Rectal smooth muscle tissue (tissue), 1 donor: ENCODE results near the gene SGO1.

Source experiments
- H3K27ac ChIP-seq: one replicate; pipeline ENCODE4 v1.7.0; 2013; ENCODE audit warnings: low read depth, low read length, inconsistent platforms
- H3K27me3 ChIP-seq: one replicate; pipeline ENCODE4 v1.7.0; 2013; ENCODE audit warnings: low read length; ENCODE audit not compliant: control insufficient read depth, insufficient read depth
- H3K36me3 ChIP-seq: one replicate; pipeline ENCODE4 v1.7.0; 2013; ENCODE audit warnings: low read length; ENCODE audit not compliant: control insufficient read depth, insufficient read depth
- H3K4me1 ChIP-seq: one replicate; pipeline ENCODE4 v1.7.0; 2013; ENCODE audit warnings: low read length; ENCODE audit not compliant: control insufficient read depth, insufficient read depth
- H3K4me3 ChIP-seq: one replicate; pipeline ENCODE4 v1.7.0; 2013; ENCODE audit warnings: low read length
- H3K9ac ChIP-seq: one replicate; pipeline ENCODE4 v1.7.0; 2013; ENCODE audit warnings: low read length

SGO1 gene

DNA sequence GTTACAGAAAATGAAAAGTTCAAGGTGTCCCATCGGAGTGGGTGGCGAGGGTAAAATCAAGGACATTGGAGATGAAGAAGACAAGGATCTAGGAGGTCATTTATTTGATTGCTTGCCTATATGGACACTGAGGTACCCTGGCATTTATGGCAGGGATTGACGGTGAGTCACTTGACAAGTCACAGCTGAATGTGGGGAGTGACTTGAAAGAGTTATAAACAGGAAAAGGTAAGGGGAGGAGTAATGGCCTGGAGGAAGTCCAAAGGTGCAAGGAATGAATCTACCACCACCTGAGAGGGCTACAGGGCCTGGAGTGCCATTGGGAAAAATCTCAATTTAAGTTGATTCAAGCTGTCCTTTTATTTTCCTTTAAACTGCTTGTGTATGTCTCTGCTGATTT lies 11.8 kb upstream of the SGO1 start:
- no peak overlapping the region for H3K9ac ChIP-seq
- no peak overlapping the region for H3K27ac ChIP-seq
- H3K4me3 ChIP-seq = no peak overlapping the region
- no peaks in the 10 kb centered on the region for H3K4me1 ChIP-seq
- H3K27me3 ChIP-seq = no peaks in the 10 kb centered on the region
- H3K36me3 ChIP-seq = no peaks in the 10 kb centered on the region

DNA sequence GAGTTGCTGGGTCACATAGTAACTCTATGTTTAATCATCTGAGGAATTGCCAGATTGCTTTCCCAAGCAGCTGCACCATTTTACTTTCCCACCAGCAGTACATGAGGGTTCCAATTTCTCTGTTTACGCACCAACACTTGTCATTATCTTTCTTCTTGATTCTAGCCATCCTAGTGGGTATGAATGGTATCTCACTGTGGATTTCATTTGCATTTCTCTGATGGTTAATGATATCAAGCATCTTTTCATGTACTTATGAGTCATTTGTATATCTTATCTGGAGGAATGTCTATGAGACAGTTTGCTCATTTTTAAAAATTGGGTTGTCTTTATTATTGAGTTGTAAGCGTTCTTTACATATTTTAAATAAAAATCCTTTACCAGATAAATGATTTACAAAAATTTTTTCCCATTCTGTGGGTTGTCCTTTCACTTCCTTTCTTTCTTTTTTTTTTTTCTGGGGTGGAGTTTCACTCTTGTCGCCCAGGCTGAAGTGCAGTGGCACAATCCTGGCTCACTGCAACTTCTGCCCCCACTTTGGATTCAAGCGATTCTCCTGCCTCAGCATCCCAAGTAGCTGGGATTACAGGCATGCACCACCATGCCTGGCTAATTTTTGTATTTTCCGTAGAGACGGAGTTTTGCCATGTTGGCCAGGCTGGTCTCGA lies 8.9 kb upstream of the SGO1 start:
- Histone ChIP-seq H3K4me1 (no peaks in the 10 kb centered on the region), H3K27me3 (no peaks in the 10 kb centered on the region), H3K4me3 (no peak overlapping the region), H3K27ac (no peak overlapping the region), H3K9ac (no peak overlapping the region), H3K36me3 (no peaks in the 10 kb centered on the region)

DNA sequence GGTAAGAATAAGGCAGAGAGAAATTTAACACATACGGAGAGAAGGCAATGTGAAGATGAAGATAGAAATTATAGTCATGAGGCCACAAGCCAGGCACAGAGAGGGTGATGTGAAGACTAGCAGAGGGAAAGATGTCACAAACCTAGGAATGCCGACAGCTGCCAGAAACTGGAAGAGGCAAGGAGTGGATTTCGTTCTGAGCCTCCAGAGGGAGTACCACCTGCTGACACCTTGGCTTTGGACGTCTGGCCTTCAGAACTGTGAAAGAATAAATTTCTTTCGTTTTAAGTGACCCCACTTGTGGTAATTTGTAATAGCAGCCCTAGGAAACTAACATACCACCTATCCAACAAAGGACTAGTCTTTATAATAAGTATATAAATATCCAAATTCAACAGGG lies 5.0 kb upstream of the SGO1 start:
- H3K9ac ChIP-seq = no peak overlapping the region
- H3K4me3 ChIP-seq = no peak overlapping the region
- H3K4me1 ChIP-seq = peaks cover 3% of the 10 kb centered on the region
- no peaks in the 10 kb centered on the region for H3K36me3 ChIP-seq
- no peaks in the 10 kb centered on the region for H3K27me3 ChIP-seq
- H3K27ac ChIP-seq = no peak overlapping the region

DNA sequence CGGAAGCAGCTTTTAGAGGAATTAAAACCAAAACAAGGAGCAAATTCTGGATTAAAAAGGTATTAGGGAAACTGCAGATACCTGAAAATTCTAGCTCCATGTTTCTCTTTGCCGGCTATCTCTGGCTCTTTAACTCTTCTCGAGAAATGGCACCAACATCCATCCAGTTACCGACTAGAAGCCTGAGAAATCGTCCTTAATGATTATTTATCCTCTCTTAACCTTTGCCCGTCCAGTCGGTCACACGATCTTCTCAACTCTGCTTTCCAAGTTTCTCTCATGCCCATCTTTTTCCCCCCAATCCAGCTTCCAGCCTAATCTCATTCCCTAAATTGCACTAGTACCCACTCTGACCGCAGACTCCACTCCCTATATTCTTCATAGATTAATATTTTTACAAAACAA lies 596 bp upstream of the SGO1 start:
- Histone ChIP-seq H3K36me3 (no peaks in the 10 kb centered on the region), H3K9ac (peak overlapping the region; percentile 81), H3K27ac (peak overlapping the region; percentile 93), H3K27me3 (no peaks in the 10 kb centered on the region), H3K4me1 (peaks cover 6% of the 10 kb centered on the region), H3K4me3 (peak overlapping the region; percentile 96)

DNA sequence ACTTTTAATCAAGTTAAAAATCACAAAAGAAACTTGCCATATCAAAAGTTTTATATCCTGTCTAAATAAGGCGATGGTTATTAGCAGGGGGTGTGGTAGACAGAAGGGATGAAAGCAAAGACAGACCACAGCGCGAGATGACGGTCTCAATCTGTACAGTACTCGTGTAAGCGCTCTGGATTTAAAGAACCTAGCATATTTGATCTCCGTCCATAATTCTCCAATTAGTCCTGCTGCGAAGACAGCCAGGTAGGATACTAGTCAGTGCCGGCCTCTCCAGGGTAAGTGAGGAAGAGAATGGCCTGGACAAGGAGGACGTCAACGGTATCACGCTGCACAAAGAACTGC lies 701 bp downstream of the SGO1 start:
- H3K27ac ChIP-seq = no peak overlapping the region
- H3K4me1 ChIP-seq = peaks cover 6% of the 10 kb centered on the region
- H3K4me3 ChIP-seq = peak overlapping the region; percentile 96
- H3K9ac ChIP-seq = no peak overlapping the region
- no peaks in the 10 kb centered on the region for H3K36me3 ChIP-seq
- H3K27me3 ChIP-seq = no peaks in the 10 kb centered on the region

DNA sequence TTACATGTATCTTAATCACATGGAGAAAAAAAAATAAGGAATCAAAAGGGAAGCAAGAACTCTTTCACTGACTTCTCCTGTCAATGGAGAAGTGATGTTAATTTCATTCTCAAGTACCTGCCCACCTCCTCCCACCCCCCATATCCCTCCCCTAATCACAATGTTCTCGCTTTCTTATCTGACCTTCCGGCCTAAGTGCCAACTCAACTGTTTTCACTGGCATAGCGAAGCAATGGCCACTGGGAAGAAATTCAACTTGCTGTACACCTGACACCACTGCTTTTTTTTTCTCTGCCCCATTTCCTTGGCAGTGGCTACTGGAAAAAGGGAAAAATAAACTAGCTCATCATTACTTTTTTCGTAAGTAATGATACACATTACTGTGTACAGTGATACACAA lies 3.8 kb downstream of the SGO1 start:
- no peak overlapping the region for H3K4me3 ChIP-seq
- peaks cover 5% of the 10 kb centered on the region for H3K4me1 ChIP-seq
- H3K27me3 ChIP-seq = no peaks in the 10 kb centered on the region
- H3K27ac ChIP-seq = no peak overlapping the region
- no peak overlapping the region for H3K9ac ChIP-seq
- no peaks in the 10 kb centered on the region for H3K36me3 ChIP-seq

DNA sequence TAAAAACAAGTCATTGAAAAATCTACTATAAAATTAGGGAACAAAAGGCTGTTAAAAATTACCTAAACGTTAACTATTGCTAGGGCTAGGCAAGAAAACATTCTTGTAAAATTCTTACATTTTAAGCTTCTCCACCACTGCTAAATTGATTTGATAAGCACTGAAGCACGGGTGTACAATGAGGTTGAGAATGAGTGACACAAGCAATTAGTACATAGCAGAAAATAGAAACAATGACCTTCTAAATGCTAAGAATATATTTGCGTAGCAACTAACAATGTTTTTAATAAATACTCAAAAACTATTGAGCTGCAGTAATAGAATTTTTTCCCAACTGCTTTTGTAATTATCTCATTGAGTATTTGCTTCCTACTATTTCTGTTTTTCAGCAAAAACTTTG lies 4.7 kb downstream of the SGO1 start:
- peaks cover 3% of the 10 kb centered on the region for H3K4me1 ChIP-seq
- no peak overlapping the region for H3K4me3 ChIP-seq
- no peaks in the 10 kb centered on the region for H3K27me3 ChIP-seq
- no peak overlapping the region for H3K27ac ChIP-seq
- no peak overlapping the region for H3K9ac ChIP-seq
- no peaks in the 10 kb centered on the region for H3K36me3 ChIP-seq

DNA sequence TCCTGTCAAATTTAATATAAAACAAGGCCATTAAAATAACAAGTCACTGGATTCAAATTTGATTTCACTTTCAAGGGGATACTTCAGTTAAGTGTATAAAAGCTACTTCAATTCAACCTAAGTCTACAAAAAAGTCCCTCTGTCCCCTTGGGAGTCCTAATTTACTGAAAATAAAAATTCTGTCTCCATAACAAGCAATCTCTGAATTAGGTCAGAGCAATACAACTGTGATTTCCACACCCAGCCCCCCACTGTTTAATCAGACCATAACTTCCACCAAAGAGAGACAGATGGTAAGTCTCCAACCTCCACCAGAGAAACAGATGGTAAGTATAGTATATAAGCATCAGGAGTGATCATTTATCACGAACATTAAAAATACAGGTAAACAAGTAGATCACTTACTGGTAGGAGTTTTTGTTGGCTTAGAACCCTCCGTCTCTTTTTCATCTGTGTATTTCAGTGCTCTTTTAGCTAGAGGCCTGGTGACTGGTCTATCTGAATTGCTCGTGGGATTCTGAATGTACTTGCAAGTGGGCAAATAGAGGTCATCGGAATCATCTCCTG lies 12.1 kb downstream of the SGO1 start:
- no peaks in the 10 kb centered on the region for H3K4me1 ChIP-seq
- no peak overlapping the region for H3K9ac ChIP-seq
- H3K27me3 ChIP-seq = no peaks in the 10 kb centered on the region
- H3K36me3 ChIP-seq = no peaks in the 10 kb centered on the region
- H3K4me3 ChIP-seq = no peak overlapping the region
- H3K27ac ChIP-seq = no peak overlapping the region

DNA sequence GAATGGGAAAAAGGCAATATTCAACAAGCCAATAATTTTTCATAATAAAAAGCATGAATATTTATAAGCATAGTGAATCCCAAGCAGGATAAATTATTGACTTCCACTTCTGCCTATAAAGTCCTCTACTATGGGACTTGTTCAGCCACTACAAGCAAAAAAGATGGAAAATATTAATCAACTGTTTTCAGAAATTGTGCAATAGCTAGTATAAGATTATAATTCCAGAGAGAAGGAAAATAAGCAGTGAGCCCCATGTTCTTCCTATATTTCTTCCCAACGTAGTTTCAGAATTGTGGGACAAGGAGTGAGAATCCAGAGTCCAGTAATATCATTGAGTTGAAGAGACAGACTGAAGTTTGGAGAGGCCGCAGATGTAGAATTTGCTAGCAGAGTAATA lies 24.3 kb downstream of the SGO1 start:
- Histone ChIP-seq H3K36me3 (no peaks in the 10 kb centered on the region), H3K27ac (no peak overlapping the region), H3K4me3 (no peak overlapping the region), H3K4me1 (no peaks in the 10 kb centered on the region), H3K27me3 (no peaks in the 10 kb centered on the region), H3K9ac (no peak overlapping the region)

DNA sequence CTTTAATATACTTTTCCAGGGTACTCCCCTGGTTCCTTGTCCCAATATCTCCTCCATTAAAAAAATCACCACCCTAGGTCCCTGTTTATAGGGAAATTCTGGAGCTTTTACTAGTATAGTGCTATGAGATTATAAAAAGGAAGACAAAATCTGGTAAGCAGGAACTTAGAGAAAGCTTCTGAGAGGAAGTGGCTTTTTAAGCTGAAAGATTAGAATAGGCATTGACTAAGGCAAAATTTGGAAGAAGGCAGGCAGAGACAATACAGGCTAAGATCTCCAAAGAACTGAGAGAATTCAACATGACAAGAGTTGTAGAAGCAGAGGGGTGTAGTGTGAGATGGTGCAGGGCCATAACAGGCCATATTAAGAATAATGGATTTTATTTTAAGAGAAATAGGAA lies 25.8 kb downstream of the SGO1 start:
- Histone ChIP-seq H3K36me3 (no peaks in the 10 kb centered on the region), H3K27me3 (no peaks in the 10 kb centered on the region), H3K4me3 (no peak overlapping the region), H3K4me1 (no peaks in the 10 kb centered on the region), H3K9ac (no peak overlapping the region), H3K27ac (no peak overlapping the region)

DNA sequence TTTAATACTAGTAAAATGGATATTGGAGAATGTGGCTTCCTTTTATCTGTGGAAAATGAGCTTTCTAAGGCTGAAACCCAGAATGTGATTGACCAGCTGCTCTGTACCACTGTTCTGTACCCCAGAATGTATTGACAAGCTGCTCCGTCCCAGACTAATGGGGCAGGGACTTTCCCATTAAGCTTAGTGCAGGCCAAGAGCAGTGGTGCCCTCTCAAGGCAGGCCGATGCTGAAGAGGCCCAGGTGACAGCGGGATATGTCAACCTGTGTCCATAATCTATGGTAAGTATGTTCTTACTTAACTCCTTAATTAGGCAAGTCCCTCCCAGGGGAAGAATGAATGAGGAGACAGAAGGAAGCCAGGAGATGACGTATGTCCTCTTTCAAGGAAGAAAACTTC lies 31.1 kb downstream of the SGO1 start:
- no peaks in the 10 kb centered on the region for H3K27me3 ChIP-seq
- no peaks in the 10 kb centered on the region for H3K4me1 ChIP-seq
- no peak overlapping the region for H3K4me3 ChIP-seq
- no peak overlapping the region for H3K27ac ChIP-seq
- no peak overlapping the region for H3K9ac ChIP-seq
- no peaks in the 10 kb centered on the region for H3K36me3 ChIP-seq

DNA sequence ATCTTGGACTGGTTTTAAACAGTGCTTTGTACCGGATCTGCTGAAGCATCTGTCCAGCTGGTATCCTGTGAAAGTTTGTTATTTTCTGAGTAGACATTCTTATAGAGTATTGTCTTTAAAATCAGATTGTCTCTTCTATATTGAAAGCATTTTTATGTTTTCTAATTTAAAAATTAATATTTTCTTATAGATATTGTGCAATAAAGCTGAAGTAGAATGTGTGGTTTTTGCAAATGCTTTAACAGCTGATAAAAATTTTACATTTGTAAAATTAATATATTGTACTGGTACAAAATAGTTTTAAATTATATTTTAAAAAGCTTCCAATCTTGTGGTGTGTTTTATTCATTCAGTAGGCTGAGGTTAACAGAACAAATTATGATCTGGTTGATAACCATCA lies 31.9 kb downstream of the SGO1 start:
- H3K27me3 ChIP-seq = no peaks in the 10 kb centered on the region
- no peaks in the 10 kb centered on the region for H3K4me1 ChIP-seq
- no peak overlapping the region for H3K27ac ChIP-seq
- H3K4me3 ChIP-seq = no peak overlapping the region
- H3K36me3 ChIP-seq = no peaks in the 10 kb centered on the region
- H3K9ac ChIP-seq = no peak overlapping the region

DNA sequence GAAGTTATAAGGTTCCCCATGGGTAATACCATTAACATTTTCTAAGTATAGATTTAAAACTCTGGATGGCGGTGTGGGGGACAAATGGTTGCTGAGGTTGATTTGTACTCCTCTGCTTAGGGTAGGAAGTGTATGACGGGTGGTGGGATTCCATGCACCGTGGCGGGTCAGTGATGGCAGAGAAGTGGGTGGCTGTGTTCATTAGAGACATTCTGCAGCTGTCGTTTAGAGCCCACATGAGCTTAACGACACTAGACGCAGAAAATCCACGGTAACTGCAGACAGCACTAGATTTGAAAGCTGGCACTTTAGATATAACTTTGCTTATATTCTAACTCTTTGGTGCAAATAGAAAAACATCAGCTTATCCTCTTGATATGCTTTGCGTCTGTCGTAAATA lies 37.5 kb downstream of the SGO1 start:
- Histone ChIP-seq H3K9ac (no peak overlapping the region), H3K27me3 (no peaks in the 10 kb centered on the region), H3K4me3 (no peak overlapping the region), H3K4me1 (peaks cover 11% of the 10 kb centered on the region), H3K27ac (no peak overlapping the region), H3K36me3 (no peaks in the 10 kb centered on the region)
